H1 (cell line): ENCODE data around the gene VGF. TPM values are rescaled to one million over a fixed set of nuclear protein-coding genes. Genes with fewer than 3 reads are reported as not detected.

ENCODE experiments used
- CBX8 ChIP-seq: fragments of 300-800, 300-1000 bp; sonication (generic); IDR thresholded peaks from 2 replicates; pipeline ENCODE4 v1.7.1; 2016; ENCODE audit warnings: low read depth, low read length, borderline replicate concordance
- E2F6 ChIP-seq: IDR thresholded peaks from 2 replicates; pipeline ENCODE4 v1.6.1; 2012; ENCODE audit warnings: inconsistent platforms
- EGR1 ChIP-seq: IDR thresholded peaks from 2 replicates; pipeline ENCODE4 v1.6.1; 2011; ENCODE audit warnings: low read depth, low read length, borderline replicate concordance
- MAX ChIP-seq: IDR thresholded peaks from 2 replicates; pipeline ENCODE4 v1.6.1; 2012; ENCODE audit warnings: inconsistent platforms
- polyA plus RNA-seq, 7 experiments: library from polyadenylated mRNA; depleted of rRNA in 3 of 7; stranded (reverse) in 5 of 7; unstranded in 2 of 7; fragments of >200 nt in 5 of 7; fragments of 200-250 nt in 2 of 7; gene quantifications; 1 replicate in 5 of 7; 2 replicates in 1 of 7; 4 replicates in 1 of 7; pipeline versions ENCODE4 v1.2.1 to v1.2.3, GENCODE V29; 2011 to 2013; ENCODE audit warnings: missing spikeins in 2 of 7, mixed read lengths in 2 of 7
- total RNA-seq: library from RNA; stranded (reverse); fragmentation: NEBNext Ultra II Directional; extraction: Animal tissue kit (Norgen Biotek cat#: 25700); gene quantifications from 2 replicates; pipeline ENCODE4 v1.2.1, GENCODE V29; 2021

Gene VGF
- total and polyA plus RNA-seq, 2 of the 8 experiments (the other 6 are each of a cell fraction or from before 2014, with no cell fraction given) = 1.6 to 7.0 TPM

GRCh38 chr7:101172005-101172853 lies 6.9 kb upstream of the VGF start (continued):
- TF ChIP-seq EGR1 = 0 out of 2 replicates have a peak, but pooled peaks have one; percentile 46
- TF ChIP-seq MAX = peak; percentile 75; the same call in 1 of the 2 replicates
- TF ChIP-seq E2F6 = peak; percentile 74
- TF ChIP-seq CBX8 = no peak
